Mucosa of stomach (tissue), 1 donor: ENCODE data around the gene RAP1GAP2.
"Not testable (repeated sequence)": the region's sequence is repeated elsewhere in the genome, so short reads cannot be mapped to it uniquely, and the experiment has no call there.

Source experiments
- H3K27me3 ChIP-seq: one replicate; pipeline ENCODE4 v1.7.0; 2013; ENCODE audit warnings: mild to moderate bottlenecking, low read length; ENCODE audit not compliant: control insufficient read depth, insufficient read depth
- H3K36me3 ChIP-seq: one replicate; pipeline ENCODE4 v1.7.0; 2013; ENCODE audit warnings: low read length; ENCODE audit not compliant: control insufficient read depth, insufficient read depth
- H3K4me1 ChIP-seq: one replicate; pipeline ENCODE4 v1.7.0; 2013; ENCODE audit warnings: mild to moderate bottlenecking, low read length; ENCODE audit not compliant: control insufficient read depth, insufficient read depth
- H3K4me3 ChIP-seq: one replicate; pipeline ENCODE4 v1.7.0; 2013; ENCODE audit warnings: low read length
- H3K9ac ChIP-seq: one replicate; pipeline ENCODE4 v1.7.0; 2013; ENCODE audit warnings: mild to moderate bottlenecking, low read length, moderate library complexity
- H3K9me3 ChIP-seq: one replicate; pipeline ENCODE4 v1.7.0; 2013; ENCODE audit warnings: mild to moderate bottlenecking, low read length, moderate library complexity; ENCODE audit not compliant: control insufficient read depth
- donor health status: Pancreatic carcinoma.

Gene RAP1GAP2

GRCh38 chr17:2885733-2886132 lies 89.5 kb downstream of the RAP1GAP2 start:
- no peaks in the 10 kb centered on the region for H3K36me3 ChIP-seq
- H3K4me3 ChIP-seq = no peak overlapping the region
- H3K4me1 ChIP-seq = peaks cover 21% of the 10 kb centered on the region
- H3K9me3 ChIP-seq = no peaks in the 10 kb centered on the region
- H3K27me3 ChIP-seq = no peaks in the 10 kb centered on the region
- no peak overlapping the region for H3K9ac ChIP-seq

GRCh38 chr17:2888326-2888725 lies 92.1 kb downstream of the RAP1GAP2 start:
- Histone ChIP-seq H3K27me3 (no peaks in the 10 kb centered on the region), H3K9me3 (no peaks in the 10 kb centered on the region), H3K4me3 (no peak overlapping the region), H3K9ac (no peak overlapping the region), H3K4me1 (peaks cover 39% of the 10 kb centered on the region), H3K36me3 (no peaks in the 10 kb centered on the region)

DNA sequence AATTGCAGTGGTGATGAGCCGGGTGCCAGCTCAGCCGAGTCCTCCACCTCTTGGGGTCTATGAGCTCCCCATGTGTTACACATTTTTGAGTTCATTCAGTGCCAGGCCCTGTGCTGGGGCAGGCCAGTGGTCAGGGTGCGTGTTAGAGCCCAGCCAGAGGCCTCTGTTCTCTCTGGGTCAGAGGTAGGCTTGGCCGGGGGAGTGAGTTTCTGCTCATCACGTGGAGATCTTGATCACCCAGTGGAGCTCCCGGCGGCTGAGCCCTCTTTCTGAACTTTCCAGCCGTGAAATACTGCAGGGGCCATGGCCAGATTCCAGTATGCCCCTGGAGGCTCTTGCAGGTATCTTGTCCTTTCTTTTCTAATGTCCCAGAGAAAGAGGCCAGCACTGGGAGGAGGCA lies 93.0 kb downstream of the RAP1GAP2 start:
- Histone ChIP-seq H3K4me3 (no peak overlapping the region), H3K4me1 (peaks cover 38% of the 10 kb centered on the region), H3K27me3 (no peaks in the 10 kb centered on the region)

DNA sequence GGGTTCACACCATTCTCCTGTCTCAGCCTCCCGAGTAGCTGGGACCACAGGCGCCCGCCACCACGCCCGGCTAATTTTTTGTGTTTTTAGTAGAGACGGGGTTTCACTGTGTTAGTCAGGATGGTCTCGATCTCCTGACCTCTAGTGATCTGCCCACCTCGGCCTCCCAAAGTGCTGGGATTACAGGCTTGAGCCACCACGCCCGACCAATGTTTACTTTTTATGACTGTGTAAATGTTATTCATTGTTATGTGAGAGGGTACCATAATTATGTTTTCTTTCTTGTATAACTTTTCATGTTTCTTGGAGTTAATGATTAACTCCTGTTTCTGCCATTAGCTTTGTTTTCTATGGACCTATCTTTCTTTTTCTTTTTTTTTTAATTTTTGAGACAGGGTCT lies 94.5 kb downstream of the RAP1GAP2 start:
- peaks cover 47% of the 10 kb centered on the region for H3K4me1 ChIP-seq
- H3K4me3 ChIP-seq, H3K27me3 ChIP-seq, H3K9ac ChIP-seq, H3K36me3 ChIP-seq, H3K9me3 ChIP-seq: not testable (repeated sequence)

More for the DNA sequence above, 93.0 kb downstream of the RAP1GAP2 start:
- H3K36me3 ChIP-seq = no peaks in the 10 kb centered on the region
- H3K9me3 ChIP-seq = no peaks in the 10 kb centered on the region
- H3K9ac ChIP-seq = no peak overlapping the region

DNA sequence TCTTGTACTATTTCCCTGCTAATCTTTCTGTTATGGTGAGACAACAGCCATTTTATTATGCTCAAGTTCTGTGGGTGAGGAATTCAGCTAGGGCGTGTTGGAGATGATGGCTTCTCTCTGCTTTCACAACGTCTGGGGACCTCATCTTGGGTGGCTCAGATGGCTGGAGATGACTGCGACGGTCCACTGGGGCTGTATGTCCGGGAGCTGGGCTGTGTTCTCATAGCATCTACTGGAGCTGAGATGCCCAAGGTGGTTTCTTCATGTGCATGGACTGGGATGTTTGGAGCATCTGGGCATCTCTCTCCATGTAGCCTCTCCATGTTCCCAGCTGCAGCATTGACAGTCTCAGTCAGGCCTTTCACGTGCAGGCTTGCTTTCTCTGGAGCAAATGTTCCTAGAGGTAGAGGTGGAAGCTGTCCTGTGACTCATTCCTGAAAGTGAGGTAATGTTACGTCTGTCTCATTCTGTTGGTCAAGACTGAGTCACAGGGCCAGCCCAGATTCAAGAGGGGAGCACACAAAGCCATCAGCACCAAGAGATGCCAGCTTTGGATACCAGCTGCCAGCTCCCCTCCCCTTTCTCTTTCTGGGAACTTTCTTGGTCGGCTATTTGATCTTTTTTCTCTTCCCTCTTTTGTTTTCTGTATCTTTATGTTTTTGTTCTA lies 96.2 kb downstream of the RAP1GAP2 start:
- Histone ChIP-seq H3K4me1 (peaks cover 47% of the 10 kb centered on the region), H3K4me3 (no peak overlapping the region), H3K36me3 (no peaks in the 10 kb centered on the region), H3K27me3 (no peaks in the 10 kb centered on the region), H3K9me3 (no peaks in the 10 kb centered on the region), H3K9ac (peak overlapping the region; percentile 17)

- Histone ChIP-seq H3K4me1 (peaks cover 47% of the 10 kb centered on the region), H3K4me3 (no peak overlapping the region), H3K9ac (peak overlapping the region; percentile 53), H3K36me3 (no peaks in the 10 kb centered on the region), H3K27me3 (no peaks in the 10 kb centered on the region), H3K9me3 (no peaks in the 10 kb centered on the region)
Measured at GRCh38 chr17:2893422-2893914, 97.2 kb downstream of the RAP1GAP2 start.

DNA sequence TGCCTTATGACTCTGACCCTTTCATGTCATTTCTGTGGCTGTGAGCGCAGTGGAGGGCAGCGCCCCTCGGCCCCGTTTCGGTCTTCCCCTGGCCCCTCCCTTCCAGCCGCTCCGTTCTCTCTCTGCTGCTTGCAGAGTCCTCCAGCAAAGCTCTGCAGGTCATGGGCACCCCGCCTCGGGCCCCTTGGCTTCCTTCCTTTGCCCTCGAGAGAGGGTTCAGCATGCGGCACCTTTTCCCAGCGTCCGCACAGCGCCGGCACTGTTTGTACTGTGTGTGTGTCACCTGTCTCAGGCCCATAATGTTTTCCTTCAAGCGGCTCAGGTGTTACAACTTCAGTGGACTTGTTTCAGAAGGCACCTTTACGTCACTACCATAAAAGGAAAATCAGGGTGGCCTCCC lies 98.5 kb downstream of the RAP1GAP2 start:
- Histone ChIP-seq H3K36me3 (no peaks in the 10 kb centered on the region), H3K9ac (no peak overlapping the region), H3K4me1 (peaks cover 51% of the 10 kb centered on the region), H3K4me3 (no peak overlapping the region), H3K9me3 (no peaks in the 10 kb centered on the region), H3K27me3 (no peaks in the 10 kb centered on the region)

- Histone ChIP-seq H3K36me3 (no peaks in the 10 kb centered on the region), H3K4me1 (peaks cover 48% of the 10 kb centered on the region), H3K9me3 (no peaks in the 10 kb centered on the region), H3K4me3 (no peak overlapping the region), H3K9ac (no peak overlapping the region), H3K27me3 (no peaks in the 10 kb centered on the region)
Measured at GRCh38 chr17:2897605-2898004, 101.4 kb downstream of the RAP1GAP2 start.

- H3K4me3 ChIP-seq = no peak overlapping the region
- no peaks in the 10 kb centered on the region for H3K27me3 ChIP-seq
- H3K9me3 ChIP-seq = no peaks in the 10 kb centered on the region
- H3K4me1 ChIP-seq = peaks cover 49% of the 10 kb centered on the region
- H3K36me3 ChIP-seq = no peaks in the 10 kb centered on the region
- H3K9ac ChIP-seq = no peak overlapping the region
Measured at GRCh38 chr17:2898255-2898926, 102.2 kb downstream of the RAP1GAP2 start.

GRCh38 chr17:2899906-2900305 lies 103.7 kb downstream of the RAP1GAP2 start:
- Histone ChIP-seq H3K9ac (no peak overlapping the region), H3K36me3 (no peaks in the 10 kb centered on the region), H3K27me3 (no peaks in the 10 kb centered on the region), H3K4me1 (peaks cover 49% of the 10 kb centered on the region), H3K4me3 (no peak overlapping the region), H3K9me3 (no peaks in the 10 kb centered on the region)

DNA sequence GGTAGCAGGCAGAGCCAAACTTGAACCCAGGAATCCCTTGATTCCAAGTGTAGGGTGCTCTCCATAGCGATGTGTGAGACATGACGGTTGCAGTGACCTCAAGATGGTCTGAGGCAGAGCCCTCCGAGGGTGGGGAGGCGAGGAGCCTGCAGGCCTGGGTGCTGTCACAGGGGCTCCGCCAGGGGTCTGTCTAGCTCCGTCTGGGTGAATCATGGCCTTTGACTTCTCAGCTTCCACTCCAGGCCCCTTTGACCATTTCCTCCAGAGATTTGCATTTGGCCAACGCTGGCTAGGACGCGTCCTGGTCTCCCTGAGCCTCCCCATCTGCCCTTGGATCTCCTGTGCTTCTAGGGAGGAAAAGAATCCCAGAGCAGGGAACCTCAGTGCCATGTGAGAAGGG lies 104.6 kb downstream of the RAP1GAP2 start:
- Histone ChIP-seq H3K4me3 (no peak overlapping the region), H3K9ac (no peak overlapping the region), H3K9me3 (no peaks in the 10 kb centered on the region), H3K36me3 (no peaks in the 10 kb centered on the region), H3K27me3 (no peaks in the 10 kb centered on the region), H3K4me1 (peaks cover 46% of the 10 kb centered on the region)

- Histone ChIP-seq H3K4me1 (peaks cover 46% of the 10 kb centered on the region), H3K27me3 (no peaks in the 10 kb centered on the region), H3K4me3 (no peak overlapping the region), H3K9ac (no peak overlapping the region), H3K9me3 (no peaks in the 10 kb centered on the region), H3K36me3 (no peaks in the 10 kb centered on the region)
Measured at GRCh38 chr17:2901582-2901981, 105.3 kb downstream of the RAP1GAP2 start.
